HG03575 (cell line): ENCODE results near the gene TUSC1.
"Not testable (repeated sequence)": the region's sequence is repeated elsewhere in the genome, so short reads cannot be mapped to it uniquely, and the experiment has no call there.

ENCODE experiments used
- ATAC-seq: cut with Tn5 transposase; IDR thresholded peaks from one replicate; pipeline ENCODE4 v1.9.1; 2021; ENCODE audit not compliant: unreplicated experiment, insufficient number of reproducible peaks, low FRiP score; ENCODE audit errors: extremely low read depth

Gene TUSC1

DNA sequence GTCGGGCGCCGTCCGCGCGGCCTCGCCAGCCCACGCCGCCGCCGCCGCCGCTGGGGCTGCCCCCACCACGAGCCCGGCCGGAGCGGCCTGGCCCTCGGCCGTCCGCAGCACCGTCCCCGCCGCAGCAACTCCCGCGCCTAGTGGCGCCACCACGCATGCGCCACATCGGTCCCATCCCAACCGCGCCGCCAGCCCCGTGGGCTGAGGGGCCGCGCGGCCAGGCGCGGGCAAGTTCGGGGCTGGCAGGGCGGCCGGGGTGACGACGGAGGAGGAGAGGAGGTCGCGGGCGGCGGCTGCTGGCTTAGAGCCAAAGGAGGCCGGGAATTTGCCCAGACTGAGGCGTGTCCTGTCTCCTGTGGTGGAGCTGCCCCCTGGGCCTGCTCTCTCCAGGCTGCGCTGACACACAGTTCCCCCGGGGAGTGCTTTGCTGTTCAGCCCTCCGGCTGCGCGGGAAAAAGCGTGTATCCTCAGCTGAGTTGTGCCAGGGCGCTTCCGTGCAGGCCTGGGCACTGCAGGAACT is at the start of gene TUSC1:
TUSC1 (minus strand) TSS at position 298 of the 520 bp plus-strand sequence; CDS start at position 166, 132 bp downstream.
- ATAC-seq = no peak

DNA sequence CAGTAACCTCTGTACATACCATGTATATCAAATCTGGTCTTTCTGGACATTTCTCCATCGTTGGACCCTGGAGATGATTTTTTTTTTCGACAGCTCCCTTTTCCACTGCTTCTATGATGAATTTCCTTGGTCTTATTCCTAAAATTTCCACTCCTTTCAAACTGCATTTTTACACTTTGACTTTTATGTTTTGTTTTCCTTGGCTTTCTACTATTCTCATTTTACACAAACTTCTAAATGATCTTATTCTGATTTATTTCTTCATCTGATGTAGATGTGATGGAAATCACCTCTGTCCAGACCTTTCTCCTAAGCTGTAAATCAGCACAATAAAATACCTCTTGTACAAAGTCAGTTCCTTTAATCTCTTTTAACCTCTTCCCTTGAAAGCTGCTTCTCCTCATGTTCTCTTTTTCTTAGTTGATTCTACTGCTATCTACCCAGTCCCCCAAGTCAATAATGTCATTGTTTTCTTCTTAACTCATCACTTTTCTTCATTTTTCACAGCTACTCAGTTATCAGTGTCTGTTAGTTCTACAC is 48.7 kb upstream of the TUSC1 start:
- ATAC-seq = no peak

DNA sequence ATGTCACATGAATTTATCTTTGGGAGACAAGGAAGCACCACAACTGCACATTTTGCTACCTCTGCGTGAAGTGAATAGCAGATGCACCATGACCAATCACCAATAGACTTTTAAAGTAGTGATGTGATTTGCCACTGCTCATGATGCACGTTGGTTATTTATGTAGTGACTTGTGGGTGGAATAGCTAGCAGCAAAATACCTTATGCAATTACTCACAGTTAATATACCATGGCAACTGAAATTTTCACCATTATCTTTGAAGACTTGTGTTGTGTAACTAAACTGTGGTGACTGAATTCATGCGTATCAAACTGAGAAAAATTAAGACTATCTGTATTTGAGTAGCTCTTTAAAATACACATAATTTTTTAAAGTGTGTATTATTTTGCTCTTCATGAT is 46.2 kb upstream of the TUSC1 start:
- no peak for ATAC-seq

DNA sequence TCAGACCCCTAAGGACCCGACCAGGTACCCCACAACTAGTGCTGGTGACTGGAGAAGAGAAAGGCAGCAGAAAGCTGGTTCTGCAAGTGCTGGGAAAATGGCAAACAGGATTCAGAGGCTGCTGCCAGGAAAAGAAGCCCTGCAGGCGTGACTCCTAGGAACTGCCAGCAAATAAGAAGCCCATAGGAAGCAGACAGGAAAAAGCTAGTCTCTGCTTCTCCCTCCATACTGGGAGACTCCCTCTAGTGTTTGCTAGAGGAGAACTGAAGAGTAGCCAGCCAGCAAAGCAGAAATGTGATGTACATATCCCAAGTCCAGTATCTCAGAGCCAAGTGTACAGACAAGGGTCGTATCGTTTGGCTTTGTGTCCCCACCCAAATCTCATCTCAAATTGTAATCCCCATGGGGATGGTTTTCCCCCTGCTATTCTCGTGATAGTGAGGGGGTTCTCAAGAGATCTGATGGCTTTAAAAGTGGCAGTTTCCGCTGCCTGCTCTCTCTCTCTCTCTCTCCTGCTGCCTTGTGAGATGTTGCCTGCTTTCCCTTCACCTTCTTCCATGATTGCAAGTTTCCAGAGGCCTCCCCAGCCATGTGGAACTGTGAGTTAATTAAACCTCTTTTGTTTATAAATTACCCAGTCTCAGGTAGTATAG is 38.1 kb upstream of the TUSC1 start:
- ATAC-seq = no peak

DNA sequence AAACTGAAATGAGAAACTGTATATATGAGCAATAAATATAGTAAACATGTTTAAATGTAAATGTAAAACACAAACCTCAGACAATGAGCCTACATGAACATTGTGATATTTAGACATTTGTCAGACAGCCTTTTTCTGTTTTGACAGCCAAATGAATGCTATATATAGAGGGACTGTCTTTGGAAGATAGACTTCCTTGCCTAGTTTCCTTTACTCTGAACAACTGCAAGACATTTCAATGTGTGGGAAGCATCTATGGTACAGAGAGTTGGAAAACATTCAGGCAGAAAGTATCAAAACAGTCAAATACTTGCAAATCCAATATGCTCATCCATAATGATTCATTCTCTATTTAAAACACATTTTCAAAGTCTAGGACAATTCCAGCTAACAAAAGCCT is 31.7 kb upstream of the TUSC1 start:
- no peak for ATAC-seq

DNA sequence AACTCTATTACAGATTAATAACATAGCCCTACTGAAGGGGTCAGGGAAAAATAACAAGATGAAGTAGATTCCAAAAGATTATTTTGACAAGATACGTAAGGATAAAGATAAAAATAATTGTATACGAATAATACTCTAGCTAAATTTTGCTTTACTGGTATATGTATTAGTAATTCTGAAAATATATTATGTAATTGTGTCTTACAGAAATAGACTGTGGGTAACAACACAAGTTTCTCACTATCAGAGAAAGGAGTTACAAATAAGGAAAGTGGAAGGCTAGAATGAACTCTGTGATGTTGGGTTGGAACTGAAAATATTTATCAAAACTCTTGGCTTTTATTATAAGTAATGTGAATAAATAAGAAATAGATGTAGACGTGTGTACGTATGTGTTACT is 26.6 kb upstream of the TUSC1 start:
- ATAC-seq = no peak

DNA sequence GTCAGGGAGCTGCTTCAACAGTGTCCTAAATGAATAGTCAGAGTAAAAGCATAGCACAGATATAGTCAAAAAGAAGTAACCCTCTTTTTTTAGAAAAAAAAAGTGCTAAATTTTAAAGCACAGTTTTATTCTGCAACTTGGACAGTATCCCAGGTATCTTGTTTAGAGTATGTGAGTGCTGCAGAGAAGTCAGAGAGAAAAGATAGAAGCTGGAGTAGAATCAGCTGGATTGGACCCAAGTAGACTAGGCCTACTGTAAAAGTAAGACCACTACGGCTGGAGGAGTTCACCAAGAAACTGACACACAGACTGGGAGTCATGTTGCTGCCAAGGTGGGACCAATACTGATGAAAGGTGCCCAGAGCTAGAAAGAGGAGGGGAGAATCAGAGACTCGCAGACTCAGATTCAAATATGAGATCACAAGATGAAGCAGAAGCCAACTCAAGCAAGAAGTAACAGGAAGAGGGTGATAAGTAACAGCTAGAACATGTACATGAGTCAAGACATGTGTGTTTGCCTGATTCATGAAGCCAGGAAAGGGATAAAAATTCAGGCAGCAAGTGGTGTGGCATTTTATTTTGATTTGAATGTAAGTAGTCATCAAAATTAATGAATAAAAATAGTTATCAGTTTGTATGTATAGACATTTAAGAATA is 25.6 kb upstream of the TUSC1 start:
- no peak for ATAC-seq

DNA sequence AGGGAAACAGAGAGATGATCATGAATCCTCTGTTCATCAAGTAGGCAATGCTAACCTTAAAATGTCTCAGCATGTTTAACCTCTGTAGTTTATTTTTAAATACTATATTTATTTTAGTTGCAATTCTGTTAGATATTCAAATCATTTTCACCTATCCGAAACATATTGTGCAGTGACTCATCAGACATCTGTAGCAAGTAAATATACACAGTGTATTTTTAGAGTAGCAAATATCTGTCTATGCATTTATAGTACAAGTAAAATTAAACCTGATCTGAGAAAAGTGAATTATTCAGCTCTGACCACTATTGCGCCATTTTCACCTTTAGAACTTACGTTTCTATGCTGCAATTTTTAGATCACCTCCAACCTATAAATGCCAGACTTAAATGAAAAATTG is 24.3 kb upstream of the TUSC1 start:
- ATAC-seq = no peak

DNA sequence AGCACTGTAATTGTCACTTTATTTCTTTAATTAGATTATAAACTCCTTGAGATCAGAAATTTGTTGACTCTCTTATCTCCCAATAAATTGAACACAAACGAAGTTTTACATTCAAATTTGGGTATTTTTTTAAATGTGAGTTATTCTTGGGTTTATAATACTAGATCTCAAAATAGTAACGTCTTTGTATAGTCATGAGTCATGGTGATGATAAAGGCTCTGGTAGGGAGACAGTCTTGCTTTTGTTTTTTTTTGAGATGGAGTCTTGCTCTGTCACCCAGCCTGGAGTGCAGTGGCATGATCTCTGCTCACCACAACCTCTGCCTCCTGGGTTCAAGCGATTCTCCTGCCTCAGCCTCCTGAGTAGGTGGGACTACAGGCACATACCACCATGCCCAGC is 22.7 kb upstream of the TUSC1 start:
- not testable (repeated sequence) for ATAC-seq

DNA sequence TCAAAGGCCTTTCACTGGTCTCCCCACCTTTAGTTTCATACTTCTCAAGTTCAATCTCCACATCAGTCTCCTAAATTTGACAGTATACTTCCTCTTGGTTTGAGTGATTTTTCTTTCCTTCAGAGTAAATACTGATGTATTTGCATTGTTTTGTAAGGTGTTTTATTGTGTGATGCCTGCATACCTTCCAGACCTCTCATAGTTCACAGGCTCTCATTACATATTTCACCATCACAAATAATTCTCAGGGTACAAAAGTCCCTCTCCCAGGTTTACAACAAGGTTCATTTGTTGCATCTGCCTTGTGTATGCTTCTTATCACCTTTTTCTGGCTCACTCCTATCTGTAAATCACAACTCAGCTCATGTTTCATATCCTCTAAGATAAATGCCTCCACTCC is 22.2 kb upstream of the TUSC1 start:
- no peak for ATAC-seq

DNA sequence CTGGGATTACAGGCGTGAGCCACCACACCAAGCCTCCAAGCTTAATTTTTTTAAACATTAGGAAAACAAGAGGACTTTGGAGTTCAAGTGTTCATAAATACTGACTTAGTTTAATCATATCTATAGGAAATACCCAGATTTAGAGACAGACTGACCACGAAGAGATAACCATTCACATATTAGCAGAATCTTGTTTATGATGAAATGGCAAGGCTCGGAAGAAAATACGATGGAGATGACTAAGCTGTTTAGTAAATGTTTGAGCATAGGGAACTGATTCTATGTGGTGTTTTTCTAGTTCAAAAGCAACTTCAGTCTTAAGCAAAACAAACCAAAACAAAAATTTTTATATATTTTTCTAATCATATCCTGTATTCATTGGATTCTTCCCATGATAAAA is 13.5 kb upstream of the TUSC1 start:
- no peak for ATAC-seq

DNA sequence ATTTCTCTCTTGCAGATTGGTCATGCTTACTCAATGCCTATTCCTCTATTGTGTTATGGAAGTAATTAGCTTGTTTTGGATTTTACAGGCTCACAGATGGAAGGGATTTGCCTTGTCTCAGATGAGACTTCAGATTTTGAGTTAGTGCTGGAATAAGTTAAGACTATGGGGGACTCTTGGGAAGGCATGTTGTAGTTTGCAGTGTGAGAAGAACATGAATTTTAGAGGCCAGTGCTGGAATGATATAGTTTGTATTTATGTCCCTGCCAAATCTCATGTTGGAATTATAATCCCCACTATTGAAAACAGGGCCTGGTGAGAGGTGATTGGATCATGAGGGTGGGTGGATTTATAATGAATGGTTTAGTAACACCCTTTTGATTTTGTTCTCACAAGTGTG is 6.1 kb upstream of the TUSC1 start:
- no peak for ATAC-seq

DNA sequence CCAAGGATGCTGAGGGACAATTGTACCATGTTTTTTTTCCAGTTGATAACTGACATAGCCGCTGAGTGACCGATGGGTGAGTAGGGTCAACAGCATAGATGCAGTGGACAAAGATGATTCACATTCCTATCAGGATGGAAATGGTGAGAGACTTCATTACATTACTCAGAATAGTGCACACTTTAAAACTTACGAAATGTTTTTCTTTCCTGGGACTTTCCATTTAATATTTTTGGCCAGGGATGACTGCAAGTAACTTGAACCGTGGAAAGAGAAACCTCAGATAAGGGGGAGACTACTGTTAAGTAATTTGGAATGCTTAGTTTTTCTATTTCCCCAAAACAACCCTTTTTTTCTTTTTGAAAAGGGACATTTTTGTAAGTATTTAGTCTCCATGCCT is 3.0 kb upstream of the TUSC1 start:
- no peak for ATAC-seq

DNA sequence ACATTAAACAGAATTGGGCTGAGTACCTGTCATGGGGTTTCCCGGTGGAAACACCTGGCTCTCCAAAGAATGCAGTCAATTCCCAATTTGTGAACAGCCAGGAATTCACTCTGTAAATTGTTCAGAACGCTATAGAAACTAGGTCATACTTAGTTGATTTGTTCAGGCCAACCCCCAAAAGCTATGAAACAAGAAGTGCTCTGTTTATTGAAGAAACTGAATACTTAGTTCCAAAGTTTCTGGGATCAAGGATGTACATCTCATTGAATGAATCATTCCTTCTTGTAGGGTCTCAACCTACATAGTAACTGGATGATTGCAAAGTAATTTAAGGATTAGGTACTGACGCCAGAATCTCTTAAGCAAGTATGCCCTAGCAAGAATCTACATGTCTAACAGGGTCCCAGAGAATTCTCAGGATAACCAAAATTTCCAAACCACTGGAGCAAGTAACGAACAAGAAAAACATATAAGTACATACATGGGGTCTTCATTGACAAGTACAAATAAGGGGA is 659 bp upstream of the TUSC1 start:
- no peak for ATAC-seq

DNA sequence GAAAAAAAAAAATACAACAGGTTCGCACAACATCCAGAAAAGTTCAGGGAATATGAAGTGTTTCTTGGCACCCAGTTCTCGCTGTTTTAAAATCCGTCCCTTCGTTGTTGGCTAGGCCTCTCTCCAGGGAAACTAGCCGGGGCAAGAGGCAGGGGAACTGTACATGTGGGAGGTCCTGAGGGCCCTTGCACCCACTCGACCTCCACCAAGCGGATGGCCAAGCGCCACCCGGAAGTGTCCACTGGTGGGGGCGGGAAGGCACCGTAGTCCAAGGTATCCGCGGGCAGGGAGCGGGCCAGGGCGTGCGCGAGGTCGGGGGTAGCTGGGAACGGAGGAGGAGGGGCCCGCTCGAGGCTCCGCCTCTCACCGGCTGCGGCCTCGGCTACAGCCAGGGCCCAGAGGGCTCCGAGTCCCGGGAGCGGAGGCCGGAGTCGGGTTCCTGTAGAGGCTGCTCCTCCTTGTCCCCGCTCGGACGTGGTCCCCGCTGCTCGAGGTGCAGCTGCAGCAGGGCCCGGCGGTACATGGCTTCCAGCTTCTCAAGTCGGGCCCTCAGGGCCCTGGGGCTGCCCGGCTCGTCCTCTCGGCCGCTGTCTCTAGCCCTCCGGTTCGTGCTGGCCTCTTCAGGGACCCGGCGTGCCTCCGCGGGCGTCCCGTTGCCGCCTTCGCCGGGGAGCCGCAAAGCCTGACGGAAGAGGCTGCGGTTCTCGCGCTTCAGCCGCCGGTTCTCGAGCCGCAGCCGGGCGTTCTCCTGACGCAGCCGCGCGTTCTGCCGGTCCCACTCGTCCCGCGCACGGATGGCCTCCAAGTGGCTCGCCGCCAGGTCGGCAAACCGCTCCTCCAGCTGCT is 720 bp downstream of the TUSC1 start:
- no peak for ATAC-seq

DNA sequence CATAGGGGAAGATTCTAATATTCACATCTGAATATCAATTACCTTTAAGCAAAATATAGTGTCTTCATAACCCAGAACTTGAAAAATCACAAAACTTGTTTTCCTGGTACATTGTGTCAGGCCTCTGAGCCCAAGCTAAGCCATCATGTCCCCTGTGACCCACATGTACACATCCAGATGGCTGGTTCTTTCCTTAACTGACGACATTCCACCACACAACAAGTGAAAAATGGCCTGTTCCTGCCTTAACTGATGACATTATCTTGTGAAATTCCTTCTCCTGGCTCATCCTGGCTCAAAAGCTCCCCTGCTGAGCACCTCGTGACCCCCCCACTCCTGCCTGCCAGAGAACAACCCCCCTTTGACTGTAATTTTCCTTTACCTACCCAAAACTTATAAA is 2.4 kb downstream of the TUSC1 start:
- not testable (repeated sequence) for ATAC-seq

DNA sequence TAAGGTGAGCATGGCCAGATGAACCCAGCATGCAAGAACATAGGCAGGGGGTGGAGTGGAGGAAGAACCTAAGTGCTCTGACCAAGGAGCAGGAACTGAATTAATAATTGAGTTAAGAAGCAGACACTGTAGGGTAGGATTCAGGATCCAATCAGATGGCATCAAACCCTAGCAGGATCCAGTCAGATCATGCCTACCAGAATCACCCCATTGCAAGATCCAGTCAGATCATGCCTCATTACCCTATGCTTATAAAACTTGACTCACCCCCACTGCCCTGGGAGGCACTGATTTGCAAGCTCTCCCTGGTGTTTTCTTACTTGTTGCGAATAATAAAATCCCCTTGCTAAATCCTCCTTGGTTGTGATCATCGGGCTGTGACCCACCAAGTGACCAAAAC is 19.7 kb downstream of the TUSC1 start:
- ATAC-seq = no peak

DNA sequence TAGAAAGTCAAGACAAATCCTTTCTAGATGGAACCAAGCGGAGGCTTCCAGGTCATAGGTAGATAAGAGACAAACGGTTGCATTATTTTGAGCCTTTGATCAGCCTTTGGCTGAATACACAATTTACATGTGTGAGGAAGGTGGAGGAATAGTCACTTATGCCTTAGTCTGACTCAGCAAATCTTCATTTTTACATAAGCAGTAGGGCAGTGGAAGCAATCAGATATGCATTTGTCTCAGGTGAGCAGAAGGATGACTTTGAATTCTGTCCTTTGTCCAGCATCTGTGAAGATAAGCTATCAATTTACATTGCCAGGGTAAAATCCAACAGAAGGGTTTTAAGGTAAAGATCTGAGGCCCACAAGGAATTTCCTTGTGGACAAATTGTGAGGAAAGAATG is 23.8 kb downstream of the TUSC1 start:
- ATAC-seq = no peak

DNA sequence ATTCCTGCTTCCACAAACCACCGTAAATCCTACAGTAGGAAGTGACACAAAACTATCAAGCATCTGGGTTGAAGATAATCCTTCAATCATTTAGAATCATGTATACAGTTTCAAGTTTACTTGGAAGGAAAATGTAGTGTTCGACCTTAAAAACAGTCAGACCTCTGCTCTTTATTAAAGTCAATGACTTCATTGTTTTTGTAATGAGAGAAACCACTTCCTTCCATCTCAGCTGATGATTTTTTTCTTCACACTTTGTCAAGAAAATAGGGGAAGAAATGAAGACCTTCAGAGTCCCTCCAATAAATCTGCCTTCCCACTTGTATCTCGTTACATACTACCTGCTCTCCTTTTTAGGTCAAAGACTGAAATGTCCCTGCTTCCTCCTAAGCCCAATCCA is 30.1 kb downstream of the TUSC1 start:
- ATAC-seq = no peak
